ENCODE measurements around the gene TP53TG3E.
A peak's percentile ranks its signal among the peaks of the same experiment; 100 is the strongest.
"Not testable (repeated sequence)": the region's sequence is repeated elsewhere in the genome, so short reads cannot be mapped to it uniquely, and the experiment has no call there.

TP53TG3E gene, protein sequence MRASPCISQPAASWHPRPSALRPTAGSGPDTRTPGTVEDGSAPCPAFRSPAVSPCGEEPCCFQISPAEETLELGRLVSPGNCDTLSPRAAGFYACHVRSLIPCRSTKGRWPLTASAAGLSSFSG

DNA sequence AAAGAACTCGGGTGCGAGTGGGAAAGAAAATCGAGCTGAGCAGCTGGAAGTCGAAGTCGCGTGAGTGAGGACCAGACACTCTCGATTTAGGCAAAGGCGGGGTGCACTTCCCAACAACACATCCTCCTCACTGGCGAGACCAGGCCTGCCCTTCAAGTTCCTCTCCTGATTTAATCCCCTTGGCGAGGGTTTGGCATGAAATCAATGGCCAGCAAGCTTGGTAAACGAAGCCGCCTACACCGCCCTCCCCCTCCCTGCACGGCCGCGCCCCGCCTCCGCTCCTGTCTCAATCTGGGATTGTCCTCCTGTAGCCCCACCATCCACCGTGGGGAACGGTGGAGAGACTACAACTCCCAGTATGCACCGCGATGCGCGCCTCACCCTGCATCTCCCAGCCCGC is at the start of gene TP53TG3E:
TP53TG3E (plus strand) TSS at position 301 of the 400 bp plus-strand sequence; CDS start at position 369, 68 bp downstream.
- DNase-seq (ENCODE audit: low read depth) = not testable (repeated sequence)

DNA sequence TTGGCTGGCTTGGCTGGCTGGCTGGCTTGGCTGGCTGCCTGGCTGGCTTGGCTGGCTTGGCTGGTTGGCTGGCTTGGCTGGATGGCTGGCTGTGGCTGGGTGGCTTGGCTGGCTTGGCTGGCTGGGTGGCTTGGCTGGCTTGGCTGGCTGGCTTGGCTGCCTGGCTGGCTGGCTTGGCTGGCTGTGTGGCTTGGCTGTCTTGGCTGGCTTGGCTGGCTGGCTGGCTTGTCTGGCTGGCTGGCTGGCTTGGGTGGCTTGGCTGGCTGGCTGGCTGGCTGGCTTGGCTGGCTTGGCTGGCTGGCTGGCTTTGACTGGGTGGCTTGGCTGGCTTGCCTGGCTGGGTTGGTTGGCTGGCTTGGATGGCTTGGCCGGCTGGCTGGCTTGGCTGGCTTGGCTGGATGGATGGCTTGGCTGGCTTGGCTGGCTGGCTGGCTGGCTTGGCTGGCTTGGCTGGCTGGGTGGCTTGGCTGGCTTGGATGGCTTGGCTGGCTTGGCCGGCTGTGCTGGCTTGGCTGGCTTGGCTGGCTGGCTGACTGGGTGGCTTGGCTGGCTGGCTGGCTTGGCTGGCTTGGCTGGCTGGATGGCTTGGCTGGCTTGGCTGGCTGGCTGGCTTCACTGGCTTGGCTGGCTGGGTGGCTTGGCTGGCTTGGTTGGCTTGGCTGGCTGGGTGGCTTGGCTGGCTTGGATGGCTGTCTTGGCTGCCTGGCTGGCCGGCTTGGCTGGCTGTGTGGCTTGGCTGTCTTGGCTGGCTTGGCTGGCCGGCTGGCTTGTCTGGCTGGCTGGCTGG is 32.3 kb downstream of the TP53TG3E start:
- peak; percentile 29 for DNase-seq (ENCODE audit: low read depth)

DNA sequence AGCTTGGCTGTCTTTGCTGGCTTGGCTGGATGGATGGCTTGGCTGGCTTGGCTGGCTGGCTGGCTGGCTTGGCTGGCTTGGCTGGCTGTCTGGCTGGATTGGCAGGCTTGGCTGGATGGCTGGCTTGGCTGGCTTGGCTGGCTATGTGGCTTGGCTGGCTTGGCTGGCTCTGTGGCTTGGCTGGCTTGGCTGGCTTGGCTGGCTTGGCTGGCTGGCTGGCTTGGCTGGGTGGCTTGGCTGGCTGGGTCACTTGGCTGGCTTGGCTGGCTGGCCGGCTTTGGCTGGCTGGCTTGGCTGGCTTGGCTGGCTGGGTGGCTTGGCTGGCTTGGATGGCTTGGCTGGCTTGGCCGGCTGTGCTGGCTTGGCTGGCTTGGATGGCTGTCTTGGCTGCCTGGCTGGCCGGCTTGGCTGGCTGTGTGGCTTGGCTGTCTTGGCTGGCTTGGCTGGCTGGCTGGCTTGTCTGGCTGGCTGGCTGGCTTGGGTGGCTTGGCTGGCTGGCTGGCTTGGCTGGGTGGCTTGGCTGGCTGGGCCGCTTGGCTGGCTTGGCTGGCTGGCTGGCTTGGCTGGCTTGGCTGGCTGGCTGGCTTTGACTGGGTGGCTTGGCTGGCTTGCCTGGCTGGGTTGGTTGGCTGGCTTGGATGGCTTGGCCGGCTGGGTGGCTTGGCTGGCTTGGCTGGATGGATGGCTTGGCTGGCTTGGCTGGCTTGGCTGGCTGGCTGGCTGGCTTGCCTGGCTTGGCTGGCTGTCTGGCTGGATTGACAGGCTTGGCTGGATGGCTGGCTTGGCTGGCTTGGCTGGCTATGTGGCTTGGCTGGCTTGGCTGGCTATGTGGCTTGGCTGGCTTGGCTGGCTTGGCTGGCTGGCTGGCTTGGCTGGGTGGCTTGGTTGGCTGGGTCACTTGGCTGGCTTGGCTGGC is 33.8 kb downstream of the TP53TG3E start:
- DNase-seq (ENCODE audit: low read depth) = not testable (repeated sequence)

DNA sequence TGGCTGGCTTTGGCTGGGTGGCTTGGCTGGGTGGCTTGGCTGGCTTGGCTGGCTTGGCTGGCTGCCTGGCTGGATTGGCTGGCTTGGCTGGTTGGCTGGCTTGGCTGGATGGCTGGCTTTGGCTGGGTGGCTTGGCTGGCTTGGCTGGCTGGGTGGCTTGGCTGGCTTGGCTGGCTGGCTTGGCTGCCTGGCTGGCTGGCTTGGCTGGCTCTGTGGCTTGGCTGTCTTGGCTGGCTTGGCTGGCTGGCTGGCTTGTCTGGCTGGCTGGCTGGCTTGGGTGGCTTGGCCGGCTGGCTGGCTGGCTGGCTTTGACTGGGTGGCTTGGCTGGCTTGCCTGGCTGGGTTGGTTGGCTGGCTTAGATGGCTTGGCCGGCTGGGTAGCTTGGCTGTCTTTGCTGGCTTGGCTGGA is 34.4 kb downstream of the TP53TG3E start:
- not testable (repeated sequence) for DNase-seq (ENCODE audit: low read depth)

DNA sequence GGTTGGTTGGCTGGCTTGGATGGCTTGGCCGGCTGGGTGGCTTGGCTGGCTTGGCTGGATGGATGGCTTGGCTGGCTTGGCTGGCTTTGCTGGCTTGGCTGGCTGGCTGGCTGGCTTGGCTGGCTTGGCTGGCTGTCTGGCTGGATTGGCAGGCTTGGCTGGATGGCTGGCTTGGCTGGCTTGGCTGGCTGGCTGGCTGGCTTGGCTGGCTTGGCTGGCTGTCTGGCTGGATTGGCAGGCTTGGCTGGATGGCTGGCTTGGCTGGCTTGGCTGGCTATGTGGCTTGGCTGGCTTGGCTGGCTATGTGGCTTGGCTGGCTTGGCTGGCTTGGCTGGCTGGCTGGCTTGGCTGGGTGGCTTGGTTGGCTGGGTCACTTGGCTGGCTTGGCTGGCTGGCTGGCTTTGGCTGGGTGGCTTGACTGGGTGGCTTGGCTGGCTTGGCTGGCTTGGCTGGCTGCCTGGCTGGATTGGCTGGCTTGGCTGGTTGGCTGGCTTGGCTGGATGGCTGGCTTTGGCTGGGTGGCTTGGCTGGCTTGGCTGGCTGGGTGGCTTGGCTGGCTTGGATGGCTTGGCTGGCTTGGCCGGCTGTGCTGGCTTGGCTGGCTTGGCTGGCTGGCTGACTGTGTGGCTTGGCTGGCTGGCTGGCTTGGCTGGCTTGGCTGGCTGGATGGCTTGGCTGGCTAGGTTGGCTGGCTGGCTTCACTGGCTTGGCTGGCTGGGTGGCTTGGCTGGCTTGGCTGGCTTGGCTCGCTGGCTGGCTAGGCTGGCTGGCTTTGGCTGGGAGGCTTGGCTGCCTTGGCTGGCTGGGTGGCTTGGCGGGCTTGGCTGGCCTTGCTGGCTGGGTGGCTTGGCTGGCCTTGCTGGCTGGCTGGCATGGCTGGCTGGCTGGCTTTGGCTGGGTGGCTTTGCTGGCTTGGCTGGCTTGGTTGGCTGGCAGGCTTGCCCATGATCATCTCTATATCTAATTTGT is 35.3 kb downstream of the TP53TG3E start:
- peak; percentile 29 for DNase-seq (ENCODE audit: low read depth)
